Epidermal melanocyte (primary cell): ENCODE data around the gene CNOT6L.

Source experiments
- DNase-seq: peaks from one replicate; pipeline ENCODE4 v3.0.0; 2011; ENCODE audit warnings: low spot score; ENCODE audit not compliant: insufficient read length

The CNOT6L gene

GRCh38 chr4:77713884-77714283, 105.3 kb downstream of the CNOT6L start:
- DNase-seq = no peak

GRCh38 chr4:77712675-77713074, 106.5 kb downstream of the CNOT6L start:
- no peak for DNase-seq

GRCh38 chr4:77711469-77711868, 107.7 kb downstream of the CNOT6L start:
- DNase-seq = no peak

- no peak for DNase-seq
These were observed 108.5 kb downstream of the CNOT6L start for GRCh38 chr4:77710684-77711083.

GRCh38 chr4:77710059-77710458, 109.1 kb downstream of the CNOT6L start:
- DNase-seq = no peak

GRCh38 chr4:77706717-77707116, 112.5 kb downstream of the CNOT6L start:
- DNase-seq = no peak

GRCh38 chr4:77703666-77704065, 115.5 kb downstream of the CNOT6L start:
- DNase-seq = no peak

GRCh38 chr4:77701121-77701520, 118.0 kb downstream of the CNOT6L start:
- no peak for DNase-seq

GRCh38 chr4:77699731-77700210, 119.4 kb downstream of the CNOT6L start:
- no peak for DNase-seq

- DNase-seq = peak; percentile 61
These were observed 121.1 kb downstream of the CNOT6L start for GRCh38 chr4:77697860-77698590.

- no peak for DNase-seq
These were observed 123.4 kb downstream of the CNOT6L start for GRCh38 chr4:77695774-77696173.

- DNase-seq = no peak
These were observed 126.2 kb downstream of the CNOT6L start for GRCh38 chr4:77692847-77693432.

GRCh38 chr4:77681792-77682191, 137.4 kb downstream of the CNOT6L start:
- DNase-seq = no peak

- DNase-seq = no peak
These were observed 142.3 kb downstream of the CNOT6L start for GRCh38 chr4:77676842-77677241.

GRCh38 chr4:77671051-77671450, 148.1 kb downstream of the CNOT6L start:
- DNase-seq = no peak

GRCh38 chr4:77669946-77670590, 149.1 kb downstream of the CNOT6L start:
- no peak for DNase-seq

- no peak for DNase-seq
These were observed 153.6 kb downstream of the CNOT6L start for GRCh38 chr4:77665381-77666069.
